H1 (cell line): Measurements from ENCODE around the gene CD226. TPM values are rescaled to one million over a fixed set of nuclear protein-coding genes. Genes with fewer than 3 reads are reported as not detected.
A peak's percentile ranks its signal among the peaks of the same experiment; 100 is the strongest.

Source experiments
- CTCF ChIA-PET: fragments of 300-600 bp; sonication (Branson Sonifier 250); formaldehyde crosslinking; loops from one replicate; lab custom pipeline; 2021; ENCODE audit not compliant: partially characterized antibody; lab: Charles Lee
- POLR2A ChIA-PET: fragments of 300-600 bp; sonication (Branson Sonifier 250); formaldehyde crosslinking; loops from one replicate; lab custom pipeline; 2021; ENCODE audit warnings: inconsistent platforms; ENCODE audit not compliant: partially characterized antibody; lab: Charles Lee
- DNase-seq, 2 experiments: peaks; one replicate each; pipeline versions ENCODE4 v3.0.0 to v3.0.0-alpha.2; 2010 to 2022; ENCODE audit warnings: low spot score in 2 of 2, low read depth in 1 of 2, mixed read lengths in 1 of 2
- FAIRE-seq: peaks from 2 replicates; lab custom pipeline; 2011; peaks lifted over from hg19 to GRCh38; lab: Jason Lieb, UNC
- H2AFZ ChIP-seq: 2 replicates; pipeline ENCODE4 v1.8.1; 2012; ENCODE audit warnings: low read length, inconsistent platforms
- H2AK5ac ChIP-seq: 2 replicates; pipeline ENCODE4 v1.6.1; 2013; ENCODE audit warnings: low read depth, low read length
- H2BK120ac ChIP-seq: replicated peaks from 2 replicates; pipeline ENCODE3; 2013; ENCODE audit warnings: low read depth, low read length, inconsistent platforms
- H2BK12ac ChIP-seq: 2 replicates; pipeline ENCODE4 v1.6.1; 2013; ENCODE audit warnings: low read depth, low read length
- H2BK15ac ChIP-seq: 2 replicates; pipeline ENCODE4 v1.6.1; 2013; ENCODE audit warnings: low read length
- H2BK20ac ChIP-seq: 2 replicates; pipeline ENCODE4 v1.6.1; 2013; ENCODE audit warnings: low read length
- H2BK5ac ChIP-seq: 2 replicates; pipeline ENCODE4 v1.6.1; 2013; ENCODE audit warnings: low read depth, low read length
- H3K14ac ChIP-seq: 2 replicates; pipeline ENCODE4 v1.6.1; 2013; ENCODE audit warnings: inconsistent platforms; ENCODE audit not compliant: insufficient read length
- H3K18ac ChIP-seq: 2 replicates; pipeline ENCODE4 v1.6.1; 2013; ENCODE audit warnings: low read length; ENCODE audit errors: extremely low read depth
- H3K23ac ChIP-seq: 2 replicates; pipeline ENCODE4 v1.6.1; 2013; ENCODE audit warnings: inconsistent platforms; ENCODE audit not compliant: insufficient read length
- H3K23me2 ChIP-seq: 2 replicates; pipeline ENCODE4 v1.6.1; 2013; ENCODE audit warnings: low read depth, low read length
- H3K27ac ChIP-seq: 2 replicates; pipeline ENCODE4 v1.6.1; 2011; ENCODE audit warnings: low read depth, low read length, inconsistent platforms
- H3K27me3 ChIP-seq, 4 experiments: replicated peaks in 1 of 4; 1 replicate in 1 of 4; 2 replicates in 3 of 4; pipeline versions ENCODE4 v1.6.1 to v1.8.1; 2011 to 2013; ENCODE audit warnings: low read length in 3 of 4, mild to moderate bottlenecking in 3 of 4, inconsistent platforms in 2 of 4, mixed read lengths in 2 of 4, moderate library complexity in 1 of 4; ENCODE audit not compliant: control insufficient read depth in 3 of 4, insufficient read depth in 3 of 4; ENCODE audit errors: extremely low read depth in 1 of 4
- H3K36me3 ChIP-seq, 4 experiments: 2 replicates each; pipeline versions ENCODE4 v1.6.1 to v1.8.1; 2011 to 2013; ENCODE audit warnings: mild to moderate bottlenecking in 4 of 4, low read length in 3 of 4, moderate library complexity in 2 of 4, control low read depth in 1 of 4, inconsistent platforms in 1 of 4; ENCODE audit not compliant: insufficient read depth in 4 of 4, control insufficient read depth in 2 of 4
- H3K4ac ChIP-seq: replicated peaks from 2 replicates; pipeline ENCODE3; 2013; ENCODE audit warnings: low read length, low read depth, mixed read lengths, inconsistent platforms; ENCODE audit not compliant: insufficient read length
- H3K4me1 ChIP-seq, 4 experiments: replicated peaks in 1 of 4; 1 replicate in 1 of 4; 2 replicates in 3 of 4; pipeline versions ENCODE4 v1.6.1 to v1.8.1; 2011 to 2013; ENCODE audit warnings: low read length in 3 of 4, inconsistent platforms in 2 of 4, mixed read lengths in 1 of 4; ENCODE audit not compliant: insufficient read depth in 4 of 4, control insufficient read depth in 3 of 4
- H3K4me2 ChIP-seq, 2 experiments: 2 replicates each; pipeline versions ENCODE4 v1.6.1 to v1.8.1; 2011 to 2013; ENCODE audit warnings: low read depth in 2 of 2, low read length in 2 of 2, control low read depth in 1 of 2, inconsistent platforms in 1 of 2, mild to moderate bottlenecking in 1 of 2; ENCODE audit not compliant: insufficient read depth in 1 of 2
- H3K4me3 ChIP-seq, 4 experiments: fragments of 200-600, 300-600 bp in 1 of 4; sonication (generic), shearing (Covaris generic), sonication (Bioruptor Twin) in 1 of 4; 2 replicates each; pipeline versions ENCODE4 v1.5.1 to v1.8.1; 2011 to 2016; ENCODE audit warnings: low read length in 4 of 4, low read depth in 3 of 4, control low read depth in 2 of 4, inconsistent platforms in 2 of 4, mild to moderate bottlenecking in 2 of 4, mixed read lengths in 1 of 4, moderate library complexity in 1 of 4; ENCODE audit not compliant: insufficient read depth in 2 of 4; ENCODE audit errors: extremely low read depth in 1 of 4
- H3K56ac ChIP-seq: replicated peaks from 2 replicates; pipeline ENCODE3; 2013; ENCODE audit warnings: low read depth, mild to moderate bottlenecking, mixed read lengths, low read length, inconsistent platforms; ENCODE audit not compliant: insufficient read length
- H3K79me1 ChIP-seq: 2 replicates; pipeline ENCODE4 v1.6.1; 2013; ENCODE audit warnings: low read depth, low read length, control low read depth
- H3K79me2 ChIP-seq, 2 experiments: 2 replicates each; pipeline versions ENCODE4 v1.6.1 to v1.8.1; 2012 to 2013; ENCODE audit warnings: low read length in 2 of 2, mild to moderate bottlenecking in 2 of 2, inconsistent platforms in 1 of 2; ENCODE audit not compliant: insufficient read depth in 2 of 2, control insufficient read depth in 1 of 2
- H3K9ac ChIP-seq, 4 experiments: replicated peaks in 1 of 4; 1 replicate in 1 of 4; 2 replicates in 3 of 4; pipeline versions ENCODE4 v1.6.1 to v1.8.1; 2011 to 2013; ENCODE audit warnings: low read depth in 3 of 4, low read length in 3 of 4, control low read depth in 2 of 4, mild to moderate bottlenecking in 2 of 4, moderate library complexity in 2 of 4, inconsistent platforms in 1 of 4; ENCODE audit errors: extremely low read depth in 1 of 4
- H3K9me3 ChIP-seq, 2 experiments: 2 replicates each; pipeline versions ENCODE4 v1.6.1 to v1.8.1; 2012 to 2013; ENCODE audit warnings: mild to moderate bottlenecking in 2 of 2, moderate library complexity in 2 of 2, control low read depth in 1 of 2, inconsistent platforms in 1 of 2, low read depth in 1 of 2, low read length in 1 of 2, mixed read lengths in 1 of 2; ENCODE audit not compliant: insufficient read depth in 2 of 2
- H4K20me1 ChIP-seq, 2 experiments: replicated peaks in 1 of 2; 2 replicates each; pipeline versions ENCODE3 to v1.8.1; 2011 to 2013; ENCODE audit warnings: inconsistent platforms in 2 of 2, low read length in 2 of 2, mild to moderate bottlenecking in 1 of 2; ENCODE audit not compliant: insufficient read depth in 2 of 2, control insufficient read depth in 1 of 2
- H4K5ac ChIP-seq: 2 replicates; pipeline ENCODE4 v1.6.1; 2013; ENCODE audit warnings: low read length, low read depth, mixed read lengths, inconsistent platforms; ENCODE audit not compliant: insufficient read length
- H4K8ac ChIP-seq: 2 replicates; pipeline ENCODE4 v1.8.0; 2013; ENCODE audit warnings: mild to moderate bottlenecking, moderate library complexity, low read length, inconsistent platforms; ENCODE audit not compliant: insufficient read depth; ENCODE audit errors: extremely low read depth
- H4K91ac ChIP-seq: replicated peaks from 2 replicates; pipeline ENCODE3; 2013; ENCODE audit warnings: low read length, mixed read lengths, inconsistent platforms; ENCODE audit not compliant: insufficient read length
- MAFK ChIP-seq: IDR thresholded peaks from 2 replicates; pipeline ENCODE4 v1.6.1; 2012; ENCODE audit warnings: low read depth, mild to moderate bottlenecking, improper control_type of control experiment, low read length
- RBBP5 ChIP-seq: IDR thresholded peaks from 2 replicates; pipeline ENCODE4 v1.7.1; 2012; ENCODE audit warnings: low read depth, mild to moderate bottlenecking, inconsistent platforms, low read length, moderate library complexity, borderline replicate concordance
- WGBS, 2 experiments: shearing (Covaris generic) in 1 of 2; methylation state at CpG; one replicate each; pipeline versions ENCODE4 v1.1.6 to v1.1.7; 2013 to 2015; ENCODE audit warnings: low lambda C conversion rate in 2 of 2, mixed read lengths in 2 of 2, inconsistent platforms in 1 of 2, low coverage in 1 of 2, missing lambda C conversion rate in 1 of 2; ENCODE audit not compliant: insufficient replicate concordance in 2 of 2, insufficient coverage in 1 of 2, insufficient read length in 1 of 2; ENCODE audit errors: extremely low coverage in 1 of 2, missing lambda C conversion rate in 1 of 2; 5-methylcytosine and 5-hydroxymethylcytosine counted together
- polyA plus RNA-seq, 7 experiments: library from polyadenylated mRNA; depleted of rRNA in 3 of 7; stranded (reverse) in 5 of 7; unstranded in 2 of 7; fragments of >200 nt in 5 of 7; fragments of 200-250 nt in 2 of 7; gene quantifications; 1 replicate in 5 of 7; 2 replicates in 1 of 7; 4 replicates in 1 of 7; pipeline versions ENCODE4 v1.2.1 to v1.2.3, GENCODE V29; 2011 to 2013; ENCODE audit warnings: missing spikeins in 2 of 7, mixed read lengths in 2 of 7
- total RNA-seq: library from RNA; stranded (reverse); fragmentation: NEBNext Ultra II Directional; extraction: Animal tissue kit (Norgen Biotek cat#: 25700); gene quantifications from 2 replicates; pipeline ENCODE4 v1.2.1, GENCODE V29; 2021

The CD226 gene
- total and polyA plus RNA-seq, 2 of the 8 experiments (the other 6 are each of a cell fraction or from before 2014, with no cell fraction given), result not detected

DNA sequence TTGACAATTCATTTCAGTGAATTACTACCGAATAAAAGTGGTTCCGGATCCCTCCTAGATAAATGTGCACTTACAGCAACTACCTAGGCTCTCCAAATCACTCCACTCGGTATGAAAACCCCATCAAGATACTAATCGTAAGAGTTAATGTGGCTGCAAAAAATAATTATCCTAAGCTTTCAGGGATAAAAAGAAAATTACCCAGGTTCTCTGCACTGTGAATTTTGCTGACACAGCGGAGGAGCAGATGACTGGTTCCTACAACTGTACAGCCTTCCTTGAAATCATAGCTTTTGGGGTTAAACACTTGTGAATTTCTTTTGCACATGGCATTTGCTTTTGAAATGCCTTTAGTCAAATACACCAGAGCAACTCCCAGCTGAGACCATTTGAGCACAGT, 104.7 kb downstream of the CD226 start:
- H2BK20ac ChIP-seq, result no peak overlapping the region
- H4K5ac ChIP-seq, result no peak overlapping the region
- H3K36me3 ChIP-seq, result no peaks in the 10 kb centered on the region; a peak in 1 of 8 replicates
- H4K8ac ChIP-seq, result no peak overlapping the region
- ChIA-PET POLR2A (no interaction called here), CTCF (interaction anchor here (0.6 to 1.2 kb wide), 4 partner anchors 22 to 243 kb away, joined by 3 to 5 read pairs (median 3); no protein-coding TSS in a partner anchor)
- no peaks in the 10 kb centered on the region for H3K9me3 ChIP-seq
- no peak overlapping the region for H2BK15ac ChIP-seq
- no peak overlapping the region for H3K56ac ChIP-seq
- 73% methylated on average over 5 of the region's 5 CpGs; no CpG with 5 or more reads in 1 of the 2 experiments for WGBS, 2 experiments
- H3K23ac ChIP-seq, result no peak overlapping the region
- no peak overlapping the region for H3K14ac ChIP-seq
- no peaks in the 10 kb centered on the region for H4K20me1 ChIP-seq
- H3K4ac ChIP-seq, result no peak overlapping the region
- H3K9ac ChIP-seq, result no peak overlapping the region
- no peaks in the 10 kb centered on the region for H3K79me1 ChIP-seq
- no peak overlapping the region for H3K4me2 ChIP-seq
- H3K4me3 ChIP-seq, result no peak overlapping the region
- no peaks in the 10 kb centered on the region for H3K27me3 ChIP-seq
- peak overlapping the region; percentile 40; the same call in 1 of the 2 replicates for H2AFZ ChIP-seq
- H2BK12ac ChIP-seq, result no peak overlapping the region
- peaks cover 0 to 8% (median 0%) of the 10 kb centered on the region in 4 experiments; a peak in 2 of 7 replicates for H3K4me1 ChIP-seq
- FAIRE-seq (no peak), DNase-seq (no peak)
- no peak overlapping the region for H3K27ac ChIP-seq
- no peak overlapping the region for H2AK5ac ChIP-seq
- H2BK5ac ChIP-seq, result no peak overlapping the region
- no peaks in the 10 kb centered on the region for H3K79me2 ChIP-seq
- no peak overlapping the region for H4K91ac ChIP-seq
- no peak overlapping the region for H2BK120ac ChIP-seq
- H3K23me2 ChIP-seq, result no peaks in the 10 kb centered on the region; the same call in 1 of the 2 replicates
- H3K18ac ChIP-seq, result no peak overlapping the region
- TF ChIP-seq RBBP5 (no peak), MAFK (peak; percentile 61)
